Neural crest cell (in vitro differentiated cells): ENCODE data around the gene FGFR3. TPM values are rescaled to one million over a fixed set of nuclear protein-coding genes. Genes with fewer than 3 reads are reported as not detected.

ENCODE experiments used
- DNase-seq: peaks from one replicate; pipeline ENCODE4 v3.0.0; 2021; ENCODE audit warnings: low read depth, mixed read lengths, low spot score
- H3K27ac Mint-ChIP-seq: one replicate; pipeline ENCODE4 v1.8.0; 2021; ENCODE audit warnings: mild to moderate bottlenecking, mixed read lengths; ENCODE audit not compliant: unreplicated experiment
- H3K27me3 Mint-ChIP-seq: 2 replicates; pipeline ENCODE4 v1.8.0; 2021; ENCODE audit warnings: low read depth, mild to moderate bottlenecking, mixed read lengths
- H3K36me3 Mint-ChIP-seq: 2 replicates; pipeline ENCODE4 v1.8.0; 2021; ENCODE audit warnings: low read depth, mild to moderate bottlenecking, mixed read lengths
- H3K4me1 Mint-ChIP-seq: 2 replicates; pipeline ENCODE4 v1.8.0; 2021; ENCODE audit warnings: mixed read lengths
- H3K4me3 Mint-ChIP-seq: one replicate; pipeline ENCODE4 v1.8.0; 2021; ENCODE audit warnings: mild to moderate bottlenecking, mixed read lengths
- H3K9me3 Mint-ChIP-seq: 2 replicates; pipeline ENCODE4 v1.8.0; 2021; ENCODE audit warnings: mixed read lengths
- CTCF ChIP-seq: fragments of 200-600 bp; sonication (generic); conservative IDR thresholded peaks from 2 replicates; pipeline ENCODE4 v1.5.0; 2021; ENCODE audit warnings: antibody characterized with exemption, mild to moderate bottlenecking
- total RNA-seq: library from RNA; stranded (reverse); gene quantifications from 2 replicates; pipeline ENCODE4 v1.2.1, GENCODE V29; 2021

The FGFR3 gene
- total RNA-seq, 1 donor from 2014 or later = 48.1 TPM

- no peaks in the 10 kb centered on the region for H3K36me3 Mint-ChIP-seq
- no peak overlapping the region for H3K27ac Mint-ChIP-seq
- TF ChIP-seq CTCF = no peak
- peak; percentile 51 for DNase-seq
- no peaks in the 10 kb centered on the region for H3K9me3 Mint-ChIP-seq
- no peak overlapping the region for H3K4me3 Mint-ChIP-seq
- peaks cover 7% of the 10 kb centered on the region for H3K4me1 Mint-ChIP-seq
- peaks cover 8% of the 10 kb centered on the region for H3K27me3 Mint-ChIP-seq
Measured at GRCh38 chr4:1767061-1767769, 25.9 kb upstream of the FGFR3 start.

- peak overlapping the region; percentile 49 for H3K4me3 Mint-ChIP-seq
- peak; percentile 60 for DNase-seq
- H3K36me3 Mint-ChIP-seq = no peaks in the 10 kb centered on the region
- peaks cover 7% of the 10 kb centered on the region for H3K4me1 Mint-ChIP-seq
- H3K27me3 Mint-ChIP-seq = peaks cover 8% of the 10 kb centered on the region
- TF ChIP-seq CTCF = peak; percentile 61
- no peak overlapping the region for H3K27ac Mint-ChIP-seq
- no peaks in the 10 kb centered on the region for H3K9me3 Mint-ChIP-seq
Measured at GRCh38 chr4:1767770-1768366, 25.2 kb upstream of the FGFR3 start.

GRCh38 chr4:1768367-1769034 is 24.6 kb upstream of the FGFR3 start:
- H3K27ac Mint-ChIP-seq = no peak overlapping the region
- TF ChIP-seq CTCF = no peak
- no peak for DNase-seq
- no peaks in the 10 kb centered on the region for H3K9me3 Mint-ChIP-seq
- H3K27me3 Mint-ChIP-seq = peaks cover 8% of the 10 kb centered on the region
- no peaks in the 10 kb centered on the region for H3K36me3 Mint-ChIP-seq
- H3K4me1 Mint-ChIP-seq = peaks cover 7% of the 10 kb centered on the region
- peak overlapping the region; percentile 49 for H3K4me3 Mint-ChIP-seq

GRCh38 chr4:1769692-1770091 is 23.4 kb upstream of the FGFR3 start:
- Mint-ChIP-seq H3K4me3 (no peak overlapping the region), H3K36me3 (no peaks in the 10 kb centered on the region), H3K27ac (no peak overlapping the region), H3K4me1 (peaks cover 7% of the 10 kb centered on the region), H3K9me3 (no peaks in the 10 kb centered on the region), H3K27me3 (peaks cover 8% of the 10 kb centered on the region)
- DNase-seq = no peak
- TF ChIP-seq CTCF = no peak

GRCh38 chr4:1770245-1770644 is 22.8 kb upstream of the FGFR3 start:
- peaks cover 8% of the 10 kb centered on the region for H3K27me3 Mint-ChIP-seq
- H3K4me3 Mint-ChIP-seq = no peak overlapping the region
- DNase-seq = no peak
- no peak overlapping the region for H3K27ac Mint-ChIP-seq
- H3K9me3 Mint-ChIP-seq = no peaks in the 10 kb centered on the region
- H3K4me1 Mint-ChIP-seq = peaks cover 7% of the 10 kb centered on the region
- TF ChIP-seq CTCF = no peak
- no peaks in the 10 kb centered on the region for H3K36me3 Mint-ChIP-seq
